HG02973 (cell line): ENCODE data around the gene PLCH1.
A peak's percentile ranks its signal among the peaks of the same experiment; 100 is the strongest.

ENCODE experiments used
- ATAC-seq: cut with Tn5 transposase; IDR thresholded peaks from one replicate; pipeline ENCODE4 v1.9.1; 2021; ENCODE audit warnings: moderate library complexity; ENCODE audit not compliant: unreplicated experiment

The PLCH1 gene

GRCh38 chr3:155553780-155554179, 191.1 kb downstream of the PLCH1 start:
- ATAC-seq: peak; percentile 38

GRCh38 chr3:155553326-155553725, 191.5 kb downstream of the PLCH1 start:
- ATAC-seq: no peak

DNA sequence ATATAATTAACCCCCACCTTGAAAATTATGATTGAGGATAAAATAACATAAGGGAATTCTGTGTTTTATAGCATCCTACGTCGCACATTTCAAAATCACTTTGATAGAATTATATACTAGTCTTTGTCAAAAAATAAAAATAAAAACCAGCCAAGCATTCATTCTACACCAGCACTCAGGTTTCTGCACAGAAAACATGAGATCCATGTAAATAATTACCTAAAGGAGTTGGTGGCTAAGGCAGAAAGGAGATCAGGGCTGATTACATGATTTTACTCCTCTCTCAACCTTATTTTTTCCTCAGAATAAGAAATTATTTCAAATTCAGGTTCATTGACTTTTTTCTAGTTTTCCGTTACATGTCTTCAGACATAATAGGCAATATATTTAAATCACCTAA, 194.5 kb downstream of the PLCH1 start:
- ATAC-seq: no peak

DNA sequence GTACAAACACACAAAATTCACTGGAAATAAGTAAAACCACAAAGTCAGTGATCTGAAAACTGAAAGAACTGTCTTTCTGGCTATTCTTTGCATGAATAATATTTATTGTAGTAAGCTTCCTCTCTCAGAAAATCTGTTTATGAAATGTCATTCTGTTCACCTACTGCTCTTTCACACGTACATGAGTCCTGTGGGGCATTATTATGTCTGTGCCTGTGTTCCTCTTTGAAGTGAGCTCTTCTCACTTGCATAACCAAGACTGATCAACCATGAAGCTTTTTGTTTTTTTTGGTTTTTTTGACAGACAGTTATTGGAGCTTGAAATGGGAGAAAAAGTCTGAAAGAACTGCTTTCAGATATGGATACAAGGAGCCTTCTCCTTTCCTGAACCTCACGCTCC, 195.8 kb downstream of the PLCH1 start:
- peak; percentile 84 for ATAC-seq

DNA sequence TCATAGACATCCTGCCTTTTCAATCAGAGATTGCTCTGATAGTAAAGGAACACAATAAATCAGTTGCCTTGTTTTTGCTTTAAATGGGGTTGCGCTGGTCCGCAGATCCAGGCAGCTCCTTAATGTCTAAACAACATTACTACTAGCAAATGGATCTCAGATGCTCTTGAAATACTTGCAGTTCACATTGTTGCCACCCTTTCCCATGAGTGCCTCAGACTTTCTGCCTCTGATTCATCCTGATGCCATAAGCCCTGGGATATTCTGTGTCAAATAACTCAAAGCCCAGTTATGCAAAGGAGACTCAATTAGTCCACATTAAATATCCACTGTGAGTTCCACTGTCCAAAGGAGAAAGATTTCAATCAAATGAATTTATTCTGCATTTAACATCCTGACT, 196.7 kb downstream of the PLCH1 start:
- no peak for ATAC-seq

- ATAC-seq: no peak
Observed at GRCh38 chr3:155535098-155535497, 209.8 kb downstream of the PLCH1 start.

DNA sequence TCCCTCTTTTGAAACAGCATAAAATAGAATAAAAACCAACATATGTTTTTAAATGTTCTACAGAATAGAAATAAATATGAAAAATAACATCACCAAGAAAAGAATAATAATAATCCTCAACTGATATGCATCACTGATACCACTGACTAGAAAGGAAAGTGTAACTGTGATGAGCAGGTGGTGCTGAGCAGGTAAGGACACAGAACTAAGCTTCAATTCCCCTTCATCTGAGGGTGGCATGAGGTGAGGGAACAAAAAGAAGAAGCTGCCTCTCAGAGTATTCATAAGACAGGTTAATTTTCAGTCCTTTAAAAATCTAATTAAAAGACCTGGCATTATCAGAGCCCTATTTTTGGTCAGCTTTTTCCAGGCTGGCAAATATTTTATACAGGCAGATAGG, 216.3 kb downstream of the PLCH1 start:
- no peak for ATAC-seq

DNA sequence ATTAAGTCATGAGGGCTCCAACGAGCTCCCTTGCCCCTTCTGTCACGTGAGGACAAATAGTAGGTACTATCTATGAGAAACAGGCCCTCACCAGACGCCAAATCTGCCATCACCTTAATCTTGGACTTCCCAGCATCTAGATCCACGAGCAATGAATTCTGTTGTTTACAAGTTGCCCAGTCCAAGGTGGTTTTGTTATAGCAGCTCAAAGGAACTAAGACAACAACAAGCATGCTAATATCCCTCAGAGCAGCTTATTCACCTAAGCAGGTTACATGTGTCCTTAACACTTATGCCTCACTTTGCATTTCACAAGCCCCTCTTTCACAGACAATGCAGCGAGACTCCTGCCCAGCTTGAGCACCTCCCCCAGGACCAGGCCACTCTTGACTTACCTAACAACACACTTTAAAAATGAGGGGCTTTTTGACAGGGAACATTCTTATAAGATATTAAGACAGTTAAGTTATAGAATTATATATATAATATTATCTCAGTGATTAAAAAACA, 219.5 kb downstream of the PLCH1 start:
- no peak for ATAC-seq

DNA sequence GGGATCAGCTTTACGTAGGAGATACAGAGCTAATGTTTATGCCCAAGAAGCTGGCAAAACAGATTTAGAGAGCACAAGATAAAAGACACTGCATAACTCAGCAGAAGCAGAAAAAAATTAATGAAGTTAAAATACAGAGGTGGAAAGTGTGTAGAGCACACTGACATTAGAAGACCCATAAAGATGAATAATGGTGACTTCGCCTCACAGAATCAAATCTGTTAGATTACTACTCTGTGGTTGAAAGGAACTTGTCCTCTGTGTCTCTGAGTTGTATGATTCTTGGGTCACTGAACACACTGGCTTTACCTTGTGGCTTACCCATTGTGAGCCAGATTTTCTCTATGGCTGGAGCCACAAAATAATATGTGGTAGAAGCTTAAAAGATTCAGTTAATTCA, 224.4 kb downstream of the PLCH1 start:
- ATAC-seq: no peak

DNA sequence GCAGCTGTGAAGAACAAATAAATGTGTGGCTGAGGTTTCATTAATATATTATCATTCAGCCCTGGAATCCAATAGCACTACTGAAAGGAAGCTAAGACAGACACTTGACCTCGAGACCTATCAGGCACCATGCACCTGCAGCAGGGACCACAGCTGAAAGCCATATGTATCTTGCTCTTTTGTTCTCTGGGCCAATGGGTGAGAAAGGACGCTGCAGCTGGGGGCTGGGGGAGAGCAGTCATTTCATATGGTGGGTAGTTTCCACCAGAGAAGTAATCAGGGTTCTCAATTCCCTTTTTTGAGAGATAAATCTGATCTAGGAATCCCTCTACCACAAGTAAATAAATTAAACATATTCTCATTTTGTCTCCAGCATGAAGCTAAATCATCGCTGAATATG, 225.8 kb downstream of the PLCH1 start:
- ATAC-seq: no peak

DNA sequence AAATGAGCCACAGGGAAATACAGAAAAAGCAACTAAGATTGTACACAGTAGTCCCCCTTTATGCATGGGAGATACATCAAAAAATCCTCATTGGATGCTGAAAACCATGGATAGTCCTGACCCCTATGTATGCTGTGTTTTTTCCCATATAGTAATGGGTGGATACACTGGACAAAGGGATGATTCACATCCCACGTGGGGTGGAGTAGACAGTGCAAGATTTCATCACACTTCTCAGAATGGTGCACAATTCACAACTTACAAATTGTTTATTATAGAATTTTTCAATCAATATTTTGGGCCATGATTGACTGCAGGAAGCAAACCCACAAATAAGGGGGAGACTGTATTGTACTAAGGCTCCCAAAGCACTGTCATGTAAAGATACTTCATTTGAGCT, 227.0 kb downstream of the PLCH1 start:
- ATAC-seq: no peak

DNA sequence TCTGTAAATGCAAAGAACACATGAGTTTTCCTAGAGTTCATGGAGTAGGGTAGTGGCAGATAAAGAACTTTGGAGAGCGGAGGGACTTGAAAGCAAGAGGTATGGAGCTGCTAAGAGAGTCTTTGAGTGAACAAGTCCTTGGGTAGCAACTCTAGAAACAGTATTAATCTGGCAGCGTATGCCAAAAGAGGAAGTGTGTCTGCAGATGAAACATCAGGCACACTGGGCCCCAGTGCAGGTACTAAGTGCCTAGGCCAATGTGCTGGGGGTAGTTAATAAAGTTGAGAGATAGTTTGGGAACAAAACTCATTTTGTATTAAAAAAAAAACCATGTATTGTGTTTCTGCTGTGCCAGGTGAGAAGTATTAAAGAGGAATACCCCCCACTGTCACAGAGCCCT, 228.4 kb downstream of the PLCH1 start:
- ATAC-seq: no peak

GRCh38 chr3:155512867-155513261, 232.0 kb downstream of the PLCH1 start:
- no peak for ATAC-seq

- no peak for ATAC-seq
Observed at GRCh38 chr3:155512175-155512866, 232.6 kb downstream of the PLCH1 start.

- no peak for ATAC-seq
Observed at GRCh38 chr3:155504682-155505081, 240.2 kb downstream of the PLCH1 start.

DNA sequence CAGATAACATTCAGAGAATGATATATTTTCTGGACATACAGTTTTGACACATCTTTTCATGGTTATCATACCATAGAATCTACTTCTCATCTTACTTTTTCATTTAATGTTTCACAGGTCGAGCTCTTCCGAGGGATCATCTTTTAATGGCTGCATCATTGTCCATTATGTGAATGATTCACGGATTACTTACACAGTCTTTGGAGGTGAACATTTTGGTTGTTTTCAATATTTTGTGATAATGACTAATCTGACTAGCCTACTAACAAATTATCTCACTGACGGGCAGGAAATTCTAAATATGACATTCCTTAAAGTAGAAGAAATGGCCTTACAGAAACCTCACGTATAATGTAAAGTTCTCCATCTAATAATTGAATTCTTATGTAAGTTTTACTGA, 242.2 kb downstream of the PLCH1 start:
- no peak for ATAC-seq

DNA sequence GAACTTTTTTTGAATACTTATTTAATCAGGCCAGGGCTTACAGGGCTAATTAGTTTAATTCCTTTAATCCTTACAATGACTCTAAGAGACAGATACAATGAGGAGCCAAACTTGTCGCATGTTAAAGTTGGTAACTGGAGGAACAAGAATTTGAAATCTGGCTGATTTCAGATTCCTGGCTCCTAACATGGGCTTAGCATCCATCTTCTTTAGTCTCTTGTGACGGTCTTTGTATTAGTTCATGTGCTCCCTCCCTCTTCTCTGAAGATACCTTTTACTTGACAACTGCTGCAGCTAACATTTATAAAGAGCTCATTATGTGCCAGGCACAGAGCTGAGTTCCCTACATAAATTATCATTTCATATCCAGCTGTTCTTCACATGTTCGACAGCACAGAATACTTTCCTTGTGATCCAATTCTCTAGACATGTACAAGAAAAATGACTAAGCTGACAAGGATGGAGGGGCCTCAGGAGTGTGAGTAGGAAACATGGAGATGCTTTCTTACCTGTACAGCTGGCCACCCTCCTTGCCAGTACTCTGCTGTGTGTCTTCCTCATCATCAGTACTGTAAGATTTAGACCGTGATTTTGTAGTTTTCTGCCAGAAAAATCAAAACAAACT, 244.6 kb downstream of the PLCH1 start:
- no peak for ATAC-seq

GRCh38 chr3:155497930-155498647, 246.8 kb downstream of the PLCH1 start:
- ATAC-seq: no peak

GRCh38 chr3:155496206-155496605, 248.7 kb downstream of the PLCH1 start:
- ATAC-seq: no peak

GRCh38 chr3:155495387-155495786, 249.5 kb downstream of the PLCH1 start:
- ATAC-seq: peak; percentile 89

DNA sequence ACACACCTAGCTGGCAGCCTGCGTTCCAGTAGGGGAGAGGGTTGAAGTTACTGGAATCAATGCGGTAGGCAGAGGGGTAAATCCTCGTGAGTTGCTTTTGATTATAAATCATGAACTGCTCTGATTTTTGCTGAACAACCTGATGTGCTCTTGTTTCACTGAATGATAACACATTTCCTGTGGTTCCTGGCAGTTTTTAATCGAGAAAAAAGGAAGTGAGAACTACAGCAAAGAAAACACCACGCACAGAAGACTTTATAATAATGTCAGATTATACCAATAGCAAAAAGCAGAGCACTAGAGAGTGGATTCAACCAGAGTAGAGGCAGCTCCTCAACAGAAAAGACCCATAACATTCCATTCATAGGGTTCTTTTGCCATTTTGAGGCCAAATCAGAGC, 250.5 kb downstream of the PLCH1 start:
- no peak for ATAC-seq

GRCh38 chr3:155492841-155493240, 252.0 kb downstream of the PLCH1 start:
- no peak for ATAC-seq
